ENCODE results near the gene NAIP. TPM values are rescaled to one million over a fixed set of nuclear protein-coding genes. Genes with fewer than 3 reads are reported as not detected.

The NAIP gene
- 28.1 TPM for total RNA-seq

GRCh38 chr5:71025289-71025953, at the start of gene NAIP:
Gene NAIP (minus strand): TSS chr5:71025339. CDS start chr5:71012915, 12,424 bp downstream.

GRCh38 chr5:71067262-71067928, 42.3 kb upstream of the NAIP start, which contains the start of gene GTF2H2:
Gene GTF2H2 (minus strand): TSS chr5:71067676. CDS start chr5:71062763, 4,913 bp downstream.

Other genes starting within 250 kb of the NAIP start
- 9.1 TPM for gene SERF1A, start 124.7 kb downstream of the NAIP start, total RNA-seq
- gene SMN1, start 100.3 kb downstream of the NAIP start, total RNA-seq: 23.6 TPM
- gene GTF2H2, start 42.3 kb upstream of the NAIP start, total RNA-seq: 38.4 TPM